K562 (cell line): Measurements from ENCODE around the gene ATP13A2. TPM values are rescaled to one million over a fixed set of nuclear protein-coding genes. Genes with fewer than 3 reads are reported as not detected.

Source experiments
- ATAC-seq: fragments of 200-7000 bp; cut with Tn5 transposase; 3 replicates; pipeline ENCODE4 v1.9.1; 2020; ENCODE audit warnings: moderate library complexity
- BruUV-seq: library from RNA; stranded (reverse); fragments of 400-500 nt; replicated peaks from 2 replicates; lab custom pipeline; 2021; lab: Mats Ljungman, UMichigan
- CTCF ChIA-PET: fragments of 300-600 bp; formaldehyde crosslinking; extraction: SDS; loops from one replicate; lab custom pipeline; 2021; ENCODE audit warnings: low intra/inter-chr PET ratio; lab: Yijun Ruan, JAX
- POLR2A ChIA-PET: fragments of 300-600, 350-650 bp; sonication (Branson Sonifier 250); formaldehyde crosslinking; extraction: SDS; loops from one replicate; lab custom pipeline; 2021; ENCODE audit warnings: antibody characterized with exemption, inconsistent platforms; lab: Yijun Ruan, JAX
- DNase-seq, 4 experiments: peaks; one replicate each; pipeline versions ENCODE4 v3.0.0 to v3.0.0-alpha.2; 2011 to 2018; ENCODE audit warnings: low spot score in 3 of 4, mixed read lengths in 3 of 4; ENCODE audit errors: extremely low read depth in 1 of 4
- FAIRE-seq: peaks from 2 replicates; lab custom pipeline; 2011; peaks lifted over from hg19 to GRCh38; lab: Jason Lieb, UNC
- H2AFZ ChIP-seq: 2 replicates; pipeline ENCODE4 v1.6.0; 2011; ENCODE audit warnings: low read depth, low read length, control low read depth, inconsistent platforms
- H3K27ac ChIP-seq: fragments of 200-600 bp; 3 replicates; pipeline ENCODE4 v1.8.0; 2011; ENCODE audit warnings: low read depth, mild to moderate bottlenecking, control low read depth, inconsistent platforms, low read length, moderate library complexity, mixed read lengths; ENCODE audit errors: extremely low read depth
- H3K27me3 ChIP-seq, 2 experiments: fragments of 300-600 bp in 1 of 2; 2 replicates in 1 of 2; 3 replicates in 1 of 2; pipeline versions ENCODE4 v1.6.0 to v1.8.0; 2011; ENCODE audit warnings: inconsistent platforms in 2 of 2, low read length in 2 of 2, mild to moderate bottlenecking in 1 of 2, mixed read lengths in 1 of 2, moderate library complexity in 1 of 2; ENCODE audit not compliant: control insufficient read depth in 2 of 2, insufficient read depth in 2 of 2
- H3K36me3 ChIP-seq: fragments of 300-600 bp; 3 replicates; pipeline ENCODE4 v1.8.0; 2011; ENCODE audit warnings: mild to moderate bottlenecking, low read length, inconsistent platforms; ENCODE audit not compliant: control insufficient read depth, insufficient read depth
- H3K4me1 ChIP-seq, 2 experiments: fragments of 200-600 bp in 1 of 2; replicated peaks in 1 of 2; 2 replicates in 1 of 2; 3 replicates in 1 of 2; pipeline versions ENCODE4 v1.5.1 to v1.8.0; 2011; ENCODE audit warnings: inconsistent platforms in 2 of 2, low read length in 2 of 2, mild to moderate bottlenecking in 1 of 2, mixed read lengths in 1 of 2, moderate library complexity in 1 of 2; ENCODE audit not compliant: control insufficient read depth in 2 of 2, insufficient read depth in 2 of 2
- H3K4me2 ChIP-seq: 2 replicates; pipeline ENCODE4 v1.6.1; 2011; ENCODE audit warnings: low read length, control low read depth, inconsistent platforms, mixed read lengths; ENCODE audit not compliant: insufficient read depth
- H3K4me3 ChIP-seq: fragments of 200-600 bp; sonication (generic), shearing (Covaris generic); 2 replicates; pipeline ENCODE4 v1.5.1; 2016; ENCODE audit warnings: control low read depth, inconsistent platforms
- H3K79me2 ChIP-seq: fragments of 200-600 bp; 3 replicates; pipeline ENCODE4 v1.8.0; 2011; ENCODE audit warnings: low read length, inconsistent platforms; ENCODE audit not compliant: control insufficient read depth, insufficient read depth
- H3K9ac ChIP-seq, 2 experiments: 2 replicates each; pipeline versions ENCODE4 v1.6.0 to v1.6.1; 2011; ENCODE audit warnings: low read depth in 2 of 2, low read length in 2 of 2, control low read depth in 1 of 2, inconsistent platforms in 1 of 2, mild to moderate bottlenecking in 1 of 2, mixed read lengths in 1 of 2; ENCODE audit not compliant: insufficient read depth in 1 of 2
- H3K9me1 ChIP-seq: one replicate; pipeline ENCODE4 v1.6.0; 2011; ENCODE audit warnings: inconsistent platforms, mild to moderate bottlenecking, low read length, moderate library complexity; ENCODE audit not compliant: control insufficient read depth, insufficient read depth
- H3K9me3 ChIP-seq: replicated peaks from 2 replicates; pipeline ENCODE4 v1.5.1; 2011; ENCODE audit warnings: low read depth, low read length, inconsistent platforms; ENCODE audit not compliant: control insufficient read depth, insufficient read depth
- H4K20me1 ChIP-seq: replicated peaks from 2 replicates; pipeline ENCODE4 v1.6.1; 2011; ENCODE audit warnings: low read length, inconsistent platforms, mixed read lengths; ENCODE audit not compliant: control insufficient read depth, insufficient read depth
- CHAMP1 ChIP-seq: fragments of 450-650 bp; IDR thresholded peaks from 2 replicates; pipeline ENCODE4 v1.6.1; 2016; ENCODE audit warnings: mild to moderate bottlenecking
- EWSR1 ChIP-seq: fragments of 450-650 bp; IDR thresholded peaks from 2 replicates; pipeline ENCODE4 v1.6.1; 2018; ENCODE audit warnings: borderline replicate concordance, mild to moderate bottlenecking, low read depth, moderate library complexity; ENCODE audit not compliant: partially characterized antibody
- NFATC3 ChIP-seq: fragments of 450-650 bp; IDR thresholded peaks from 2 replicates; pipeline ENCODE4 v1.6.1; 2017; ENCODE audit warnings: mild to moderate bottlenecking
- SIX5 ChIP-seq, 2 experiments: IDR thresholded peaks; 2 replicates each; pipeline ENCODE4 v1.6.1; 2011; ENCODE audit warnings: low read length in 2 of 2, borderline replicate concordance in 1 of 2, low read depth in 1 of 2, mild to moderate bottlenecking in 1 of 2, moderate library complexity in 1 of 2; ENCODE audit not compliant: insufficient read depth in 1 of 2
- U2AF2 ChIP-seq: fragments of 200-400 bp; formaldehyde crosslinking; optimal IDR thresholded peaks from 2 replicates; pipeline ENCODE3; 2017; ENCODE audit warnings: low read depth, mild to moderate bottlenecking, low read length
- ZNF140 ChIP-seq: fragments of 250-450 bp; sonication (Bioruptor Pico); IDR thresholded peaks from 2 replicates; pipeline ENCODE4 v1.8.0; 2021; ENCODE audit warnings: moderate library complexity, mild to moderate bottlenecking, inconsistent platforms
- ZNF583 ChIP-seq: fragments of 250-450 bp; sonication (Bioruptor Pico); IDR thresholded peaks from 2 replicates; pipeline ENCODE4 v1.4.0; 2020
- WGBS: fragments of 100-300 bp; shearing (Covaris generic); methylation state at CpG from one replicate; pipeline ENCODE4 v1.1.6; 2016; ENCODE audit warnings: low coverage, mixed read lengths; ENCODE audit not compliant: insufficient coverage; ENCODE audit errors: missing lambda C conversion rate; 5-methylcytosine and 5-hydroxymethylcytosine counted together
- in situ Hi-C: fragments of 300-500 bp; cut with MboI; formaldehyde crosslinking; loops from 4 replicates; pipeline ENCODE4 v1.15.0; 2018; ENCODE audit warnings: inconsistent platforms, mixed read lengths
- intact Hi-C: fragments of 100-400 bp; cut with micrococcal nuclease; formaldehyde crosslinking; loops from 2 replicates; pipeline ENCODE4 v1.14.2; 2022
- polyA plus RNA-seq, 8 experiments: library from polyadenylated mRNA; depleted of rRNA in 4 of 8; stranded (reverse) in 5 of 8; unstranded in 3 of 8; fragments of >200 nt; fragmentation: Nextera tagmentation in 2 of 8; fragmentation: Illumina TruSeq in 1 of 8; extraction: Ambion mirVana in 2 of 8; extraction: Trizol in 1 of 8; gene quantifications; 2 replicates each; pipeline versions ENCODE4 v1.2.1 to v1.2.3, GENCODE V29; 2011 to 2014; ENCODE audit warnings: inconsistent platforms in 1 of 8, missing spikeins in 1 of 8
- total RNA-seq, 7 experiments: library from RNA; depleted of rRNA in 6 of 7; stranded (reverse); fragments of >200 nt in 6 of 7; fragmentation: Illumina TruSeq in 2 of 7; extraction: Trizol in 2 of 7; gene quantifications; 2 replicates each; pipeline versions ENCODE4 v1.2.1 to v1.2.3, GENCODE V29; 2011 to 2021; ENCODE audit warnings: low replicate concordance in 1 of 7
- TF ChIP-seq, protein P1 (sequence below): sonication (generic); formaldehyde crosslinking; IDR thresholded peaks from 2 replicates; pipeline ENCODE4 v1.8.1; 2023; ENCODE audit warnings: mild to moderate bottlenecking, missing genetic modification reagents
- TF ChIP-seq, protein P2 (sequence below), 2 experiments: fragments of 450-650 bp; IDR thresholded peaks; 2 replicates each; pipeline ENCODE4 v1.6.1; 2016; ENCODE audit warnings: mild to moderate bottlenecking in 2 of 2, borderline replicate concordance in 1 of 2, low read depth in 1 of 2, moderate library complexity in 1 of 2

Gene ATP13A2
- total and polyA plus RNA-seq, 9 of the 15 experiments (the other 6 are each of a cell fraction or from before 2014, with no cell fraction given): 0.36 to 56.3 (median 16.3) TPM

DNA sequence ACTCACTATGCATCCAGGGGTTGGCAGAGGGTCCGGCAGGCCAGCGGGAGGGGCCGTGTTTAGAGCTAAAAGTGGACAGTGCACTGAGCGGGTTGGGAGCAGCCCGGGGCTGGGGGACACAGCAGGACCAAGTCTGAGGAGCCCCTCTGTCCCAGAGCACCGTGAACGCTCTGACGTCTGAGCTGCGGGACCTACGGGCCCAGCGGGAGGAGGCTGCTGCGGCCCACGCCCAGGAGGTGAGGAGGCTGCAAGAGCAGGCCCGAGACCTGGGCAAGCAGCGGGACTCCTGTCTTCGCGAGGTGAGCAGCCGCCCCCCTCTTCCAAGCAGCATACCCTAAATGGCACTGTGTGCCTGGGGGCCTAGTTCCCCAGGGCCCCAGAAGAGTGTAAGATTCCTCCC lies 57.1 kb downstream of the ATP13A2 start:
- no peak for FAIRE-seq
- CTCF ChIA-PET: no interaction called here
- Histone ChIP-seq H3K9ac (no peak overlapping the region), H3K9me3 (no peaks in the 10 kb centered on the region), H3K27me3 (peaks cover 15 to 32% of the 10 kb centered on the region in 2 experiments; a peak in 4 of 5 replicates), H3K36me3 (no peaks in the 10 kb centered on the region), H4K20me1 (peaks cover 22% of the 10 kb centered on the region; the same call in 1 of the 2 replicates), H3K4me2 (no peak overlapping the region), H3K4me3 (no peak overlapping the region), H3K79me2 (no peaks in the 10 kb centered on the region), H3K27ac (no peak overlapping the region), H3K9me1 (peaks cover 4% of the 10 kb centered on the region), H2AFZ (no peak overlapping the region), H3K4me1 (peaks cover 0 to 24% of the 10 kb centered on the region in 2 experiments; a peak in 3 of 5 replicates)
- in situ Hi-C loops: no loop called here
- POLR2A ChIA-PET: interaction anchor here (0.6 kb wide), 2 partner anchors 43 to 48 kb away, joined by 3 to 5 read pairs; no protein-coding TSS in a partner anchor
- no peak for ATAC-seq
- 5% methylated on average over 18 of the region's 18 CpGs for WGBS
- no peak for DNase-seq
- BruUV-seq: no TSS peak
- intact Hi-C loops: loop anchor here (5.0 kb wide), 1 partner anchor 512 kb away; the partner anchor contains the start of gene NECAP2
- TF ChIP-seq CHAMP1: no peak
- TF ChIP-seq, protein P1, sequence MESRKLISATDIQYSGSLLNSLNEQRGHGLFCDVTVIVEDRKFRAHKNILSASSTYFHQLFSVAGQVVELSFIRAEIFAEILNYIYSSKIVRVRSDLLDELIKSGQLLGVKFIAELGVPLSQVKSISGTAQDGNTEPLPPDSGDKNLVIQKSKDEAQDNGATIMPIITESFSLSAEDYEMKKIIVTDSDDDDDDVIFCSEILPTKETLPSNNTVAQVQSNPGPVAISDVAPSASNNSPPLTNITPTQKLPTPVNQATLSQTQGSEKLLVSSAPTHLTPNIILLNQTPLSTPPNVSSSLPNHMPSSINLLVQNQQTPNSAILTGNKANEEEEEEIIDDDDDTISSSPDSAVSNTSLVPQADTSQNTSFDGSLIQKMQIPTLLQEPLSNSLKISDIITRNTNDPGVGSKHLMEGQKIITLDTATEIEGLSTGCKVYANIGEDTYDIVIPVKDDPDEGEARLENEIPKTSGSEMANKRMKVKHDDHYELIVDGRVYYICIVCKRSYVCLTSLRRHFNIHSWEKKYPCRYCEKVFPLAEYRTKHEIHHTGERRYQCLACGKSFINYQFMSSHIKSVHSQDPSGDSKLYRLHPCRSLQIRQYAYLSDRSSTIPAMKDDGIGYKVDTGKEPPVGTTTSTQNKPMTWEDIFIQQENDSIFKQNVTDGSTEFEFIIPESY (CRISPR knock-in tag): no peak
- no peak for TF ChIP-seq ZNF583 (CRISPR knock-in tag)
- TF ChIP-seq NFATC3: no peak
- no peak for TF ChIP-seq EWSR1
- TF ChIP-seq ZNF140: no peak
- TF ChIP-seq SIX5 (IDR thresholded peaks at IDR 0.05; ENCODE audit: borderline replicate concordance in 1 of 2, insufficient read depth in 1 of 2, low read depth in 1 of 2, low read length in 2 of 2): no peak
- TF ChIP-seq U2AF2: no peak
- TF ChIP-seq, protein P2, sequence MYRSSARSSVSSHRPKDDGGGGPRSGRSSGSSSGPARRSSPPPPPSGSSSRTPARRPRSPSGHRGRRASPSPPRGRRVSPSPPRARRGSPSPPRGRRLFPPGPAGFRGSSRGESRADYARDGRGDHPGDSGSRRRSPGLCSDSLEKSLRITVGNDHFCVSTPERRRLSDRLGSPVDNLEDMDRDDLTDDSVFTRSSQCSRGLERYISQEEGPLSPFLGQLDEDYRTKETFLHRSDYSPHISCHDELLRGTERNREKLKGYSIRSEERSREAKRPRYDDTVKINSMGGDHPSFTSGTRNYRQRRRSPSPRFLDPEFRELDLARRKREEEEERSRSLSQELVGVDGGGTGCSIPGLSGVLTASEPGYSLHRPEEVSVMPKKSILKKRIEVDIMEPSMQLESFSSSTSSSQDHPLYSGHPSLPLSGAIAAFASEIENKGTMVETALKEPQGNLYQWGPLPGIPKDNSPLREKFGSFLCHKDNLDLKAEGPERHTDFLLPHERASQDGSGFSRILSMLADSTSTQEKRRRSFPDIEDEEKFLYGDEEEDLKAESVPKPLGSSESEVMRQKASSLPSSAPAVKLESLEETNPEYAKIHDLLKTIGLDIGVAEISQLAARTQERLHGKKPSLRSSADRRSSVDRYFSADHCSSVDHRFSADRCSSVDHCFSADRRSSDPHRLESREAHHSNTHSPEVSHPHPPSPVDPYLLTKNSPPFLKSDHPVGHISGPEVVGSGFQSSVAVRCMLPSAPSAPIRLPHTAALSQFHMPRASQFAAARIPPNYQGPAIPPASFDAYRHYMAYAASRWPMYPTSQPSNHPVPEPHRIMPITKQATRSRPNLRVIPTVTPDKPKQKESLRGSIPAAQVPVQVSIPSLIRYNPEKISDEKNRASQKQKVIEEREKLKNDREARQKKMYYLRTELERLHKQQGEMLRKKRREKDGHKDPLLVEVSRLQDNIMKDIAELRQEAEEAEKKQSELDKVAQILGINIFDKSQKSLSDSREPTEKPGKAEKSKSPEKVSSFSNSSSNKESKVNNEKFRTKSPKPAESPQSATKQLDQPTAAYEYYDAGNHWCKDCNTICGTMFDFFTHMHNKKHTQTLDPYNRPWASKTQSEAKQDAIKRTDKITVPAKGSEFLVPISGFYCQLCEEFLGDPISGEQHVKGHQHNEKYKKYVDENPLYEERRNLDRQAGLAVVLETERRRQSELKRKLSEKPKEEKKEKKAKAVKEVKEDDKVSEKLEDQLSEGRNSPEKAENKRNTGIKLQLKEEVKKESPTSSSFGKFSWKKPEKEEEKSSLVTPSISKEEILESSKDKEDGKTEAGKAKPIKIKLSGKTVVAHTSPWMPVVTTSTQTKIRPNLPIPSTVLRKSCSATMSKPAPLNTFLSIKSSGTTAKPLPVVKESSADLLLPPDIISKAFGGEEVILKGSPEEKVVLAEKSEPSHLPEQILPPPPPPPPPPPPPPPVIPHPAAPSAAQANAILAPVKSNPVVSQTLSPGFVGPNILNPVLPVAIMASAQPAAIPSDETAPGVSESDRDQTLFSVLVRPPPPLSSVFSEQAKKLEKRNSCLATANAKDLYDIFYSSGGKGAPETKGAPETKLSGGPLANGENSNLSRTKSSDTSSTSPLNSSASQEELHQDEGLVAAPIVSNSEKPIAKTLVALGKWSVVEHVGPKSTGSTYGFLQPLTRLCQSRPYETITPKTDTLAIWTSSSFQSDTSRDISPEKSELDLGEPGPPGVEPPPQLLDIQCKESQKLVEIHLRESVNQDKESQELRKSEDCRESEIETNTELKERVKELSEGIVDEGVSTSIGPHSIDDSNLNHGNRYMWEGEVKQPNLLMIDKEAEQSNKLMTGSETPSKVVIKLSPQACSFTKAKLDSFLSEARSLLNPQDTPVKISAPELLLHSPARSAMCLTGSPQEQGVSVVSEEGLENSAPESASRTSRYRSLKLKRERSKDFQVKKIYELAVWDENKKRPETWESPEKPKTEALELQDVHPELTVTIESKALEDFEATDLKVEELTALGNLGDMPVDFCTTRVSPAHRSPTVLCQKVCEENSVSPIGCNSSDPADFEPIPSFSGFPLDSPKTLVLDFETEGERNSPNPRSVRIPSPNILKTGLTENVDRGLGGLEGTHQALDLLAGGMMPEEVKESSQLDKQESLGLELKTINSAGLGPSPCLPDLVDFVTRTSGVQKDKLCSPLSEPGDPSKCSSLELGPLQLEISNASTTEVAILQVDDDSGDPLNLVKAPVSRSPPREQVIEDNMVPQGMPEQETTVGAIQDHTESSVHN (IDR thresholded peaks at IDR 0.05; ENCODE audit: borderline replicate concordance in 1 of 2, low read depth in 1 of 2): no peak
